Pancreas (tissue), 10 donors: ENCODE measurements around the gene SAMD11. TPM values are rescaled to one million over a fixed set of nuclear protein-coding genes. Genes with fewer than 3 reads are reported as not detected.
"Not testable (repeated sequence)": the region's sequence is repeated elsewhere in the genome, so short reads cannot be mapped to it uniquely, and the experiment has no call there.

Experiments
- ATAC-seq, 4 donors: fragments of 200-7000 bp; cut with Tn5 transposase; one replicate each; pipeline versions ENCODE4 v1.8.0 to v1.9.1; 2020; ENCODE audit warnings: mild to moderate bottlenecking in 4 of 4, moderate library complexity in 4 of 4
- DNase-seq, 6 donors: peaks; one replicate each; pipeline ENCODE4 v3.0.0-alpha.2; 2020
- FAIRE-seq: peaks from 2 replicates; lab custom pipeline; 2012; peaks lifted over from hg19 to GRCh38; lab: Jason Lieb, UNC
- H3K27ac ChIP-seq, 4 donors: fragments of 200-600 bp; sonication (generic); 1 replicate in 3 of 4; 2 replicates in 1 of 4; pipeline versions ENCODE4 v1.5.0 to v1.8.0; 2020
- H3K27me3 ChIP-seq, 4 donors: fragments of 200-600 bp; one replicate each; pipeline ENCODE4 v1.8.0; 2021
- H3K36me3 ChIP-seq, 3 donors: fragments of 200-600 bp; sonication (generic) in 1 of 3; one replicate each; pipeline versions ENCODE4 v1.5.0 to v1.8.0; 2020 to 2021
- H3K4me1 ChIP-seq, 3 donors: fragments of 200-600 bp; one replicate each; pipeline ENCODE4 v1.8.0; 2021
- H3K4me3 ChIP-seq, 4 donors: fragments of 200-600 bp; sonication (generic) in 2 of 4; one replicate each; pipeline versions ENCODE4 v1.5.0 to v1.8.0; 2020 to 2021
- H3K9me3 ChIP-seq, 4 donors: fragments of 200-600 bp; one replicate each; pipeline ENCODE4 v1.8.0; 2021
- CTCF ChIP-seq, 4 donors: fragments of 200-600 bp; sonication (generic) in 3 of 4; IDR thresholded peaks; one replicate each; pipeline versions ENCODE4 v1.5.0 to v1.8.0; 2021; ENCODE audit warnings: antibody characterized with exemption in 4 of 4
- WGBS, 2 donors: extraction: QIAGEN DNeasy Blood & Tissue Kit; methylation state at CpG; one replicate each; pipeline ENCODE4 v1.1.7; 2013; 5-methylcytosine and 5-hydroxymethylcytosine counted together
- intact Hi-C, 3 donors: fragments of 100-400 bp; cut with DNase I; formaldehyde crosslinking; loops; one replicate each; pipeline versions ENCODE4 v1.11.1 to v1.14.2; 2022
- polyA plus RNA-seq, 2 donors: library from polyadenylated mRNA; stranded (reverse); fragments of 200-250 nt; gene quantifications; one replicate each; pipeline ENCODE4 v1.2.3, GENCODE V29; 2013
- total RNA-seq, 6 donors: library from RNA; stranded (reverse); fragmentation: NEBNext Ultra II Directional in 4 of 6; extraction: Animal tissue kit (Norgen Biotek cat#: 25700) in 4 of 6; gene quantifications; one replicate each; pipeline versions ENCODE4 v1.2.1 to v1.2.4, GENCODE V29; 2021 to 2023
- donor health status: healthy with polysubstance abuse.
- donor health status: DM: no; HTN: no; CAD: no; lungs with moderate emphysema.
- donor health status: DM: no; HTN: no; CAD: no.
- donor health status: control.
- donor health status: control.
- donor health status: Bipolar disorder and iron deficiency.
- donor health status: DM: yes; HTN: yes; CAD: no.
- donor health status: DM: no; HTN: no; CAD: no.
- donor health status: DM: no; HTN: no; CAD: no.
- donor health status: DM: yes; HTN: yes; CAD: no.

Gene SAMD11
- total and polyA plus RNA-seq, 8 donors, result 0.19 to 23.7 (median 3.5) TPM

DNA sequence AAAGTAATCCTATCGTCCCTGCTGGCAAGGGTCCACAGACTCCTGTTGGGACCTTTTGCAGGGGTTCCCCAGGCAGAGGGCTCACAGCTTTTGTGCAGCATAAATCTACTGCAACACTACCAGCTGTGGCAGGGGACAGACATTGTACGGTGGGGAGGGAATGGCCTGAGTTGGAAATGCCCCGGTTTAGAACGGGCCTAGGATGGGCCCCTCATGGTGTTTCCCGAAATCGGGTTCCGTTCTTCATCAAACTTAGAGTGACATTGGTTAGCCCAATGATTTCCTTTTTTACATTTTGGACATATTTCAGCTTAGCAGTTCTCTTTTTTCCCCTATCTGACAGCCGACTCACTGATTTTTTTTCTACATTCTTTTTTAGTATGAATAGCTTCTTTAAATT is 26.5 kb upstream of the SAMD11 start:
- no peak for FAIRE-seq
- WGBS, 2 donors, result 64 to 73% methylated on average over 8 of the region's 8 CpGs
- H3K4me3 ChIP-seq, result no peak overlapping the region

GRCh38 chr1:897951-898350 is 25.8 kb upstream of the SAMD11 start:
- H3K36me3 ChIP-seq, ATAC-seq, H3K9me3 ChIP-seq, FAIRE-seq, H3K4me3 ChIP-seq, H3K27me3 ChIP-seq, intact Hi-C loops, H3K4me1 ChIP-seq, DNase-seq, H3K27ac ChIP-seq: not testable (repeated sequence)
- WGBS, 2 donors, result 64 to 69% methylated on average over 17 of the region's 17 CpGs

More for the DNA sequence above, 26.5 kb upstream of the SAMD11 start:
- Histone ChIP-seq H3K27ac (no peak overlapping the region), H3K36me3 (no peaks in the 10 kb centered on the region), H3K27me3 (no peaks in the 10 kb centered on the region), H3K9me3 (no peaks in the 10 kb centered on the region), H3K4me1 (no peaks in the 10 kb centered on the region)
- TF ChIP-seq CTCF (IDR thresholded peaks at IDR 0.05), result no peak
- no peak for DNase-seq
- intact Hi-C loops, result no loop called here
- no peak for ATAC-seq

GRCh38 chr1:899636-900317 is 23.9 kb upstream of the SAMD11 start:
- no peak overlapping the region for H3K4me3 ChIP-seq
- H3K4me1 ChIP-seq, result no peaks in the 10 kb centered on the region
- FAIRE-seq, result no peak
- ATAC-seq, result no peak
- TF ChIP-seq CTCF (IDR thresholded peaks at IDR 0.05), result no peak
- DNase-seq, result no peak
- intact Hi-C loops, result loop anchor here in 1 of 3 donors (5.0 kb wide), 1 partner anchor 73 kb away; no protein-coding TSS in a partner anchor
- no peaks in the 10 kb centered on the region for H3K27me3 ChIP-seq
- H3K27ac ChIP-seq, result no peak overlapping the region
- 67 to 73% methylated on average over 8 of the region's 8 CpGs for WGBS, 2 donors
- H3K36me3 ChIP-seq, result no peaks in the 10 kb centered on the region
- no peaks in the 10 kb centered on the region for H3K9me3 ChIP-seq

DNA sequence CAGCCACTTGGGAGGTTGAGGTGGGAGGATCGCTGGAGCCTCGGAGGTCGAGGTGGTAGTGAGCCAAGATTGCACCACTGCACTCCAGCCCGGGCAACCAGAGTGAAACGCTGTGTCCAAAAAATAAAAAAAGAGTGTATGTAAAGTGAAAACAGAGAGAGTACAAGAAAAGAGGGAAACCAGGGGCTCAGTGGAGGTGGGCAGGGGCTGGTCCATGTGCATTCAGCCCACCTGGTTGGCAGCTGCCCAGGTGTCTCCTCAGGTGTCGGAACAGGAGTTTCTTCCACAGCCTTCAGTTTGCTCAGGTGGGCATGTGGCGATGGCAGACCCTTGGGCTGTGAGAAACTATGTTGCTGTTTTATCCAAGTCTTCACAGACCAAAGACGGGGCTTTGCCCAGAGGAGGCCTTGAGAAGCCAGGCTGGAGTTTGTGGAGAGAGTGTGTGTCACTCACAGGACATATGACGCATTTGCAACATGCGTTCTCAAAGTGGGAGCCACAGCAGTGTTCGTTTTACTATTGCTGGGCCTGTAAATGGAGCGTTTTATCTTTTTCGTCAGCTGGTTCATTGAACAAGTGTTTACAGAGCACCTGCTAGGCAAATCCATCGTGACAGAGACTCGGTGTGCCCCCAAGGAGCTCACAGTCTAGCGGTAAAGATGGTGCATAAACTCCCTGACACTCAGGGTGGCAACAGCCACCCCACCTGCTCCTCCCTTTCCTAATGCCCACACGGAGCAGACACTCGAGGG is 22.4 kb upstream of the SAMD11 start:
- no peak for FAIRE-seq
- no peaks in the 10 kb centered on the region for H3K36me3 ChIP-seq
- no peaks in the 10 kb centered on the region for H3K9me3 ChIP-seq
- intact Hi-C loops, result loop anchor here in 1 of 3 donors (5.0 kb wide), 1 partner anchor 71 kb away; no protein-coding TSS in a partner anchor
- H3K27me3 ChIP-seq, result no peaks in the 10 kb centered on the region
- no peaks in the 10 kb centered on the region for H3K4me1 ChIP-seq
- ATAC-seq, result no peak
- 60 to 65% methylated on average over 18 of the region's 18 CpGs for WGBS, 2 donors
- H3K4me3 ChIP-seq, result no peak overlapping the region
- H3K27ac ChIP-seq, result no peak overlapping the region
- no peak for TF ChIP-seq CTCF (IDR thresholded peaks at IDR 0.05)
- DNase-seq, result no peak

DNA sequence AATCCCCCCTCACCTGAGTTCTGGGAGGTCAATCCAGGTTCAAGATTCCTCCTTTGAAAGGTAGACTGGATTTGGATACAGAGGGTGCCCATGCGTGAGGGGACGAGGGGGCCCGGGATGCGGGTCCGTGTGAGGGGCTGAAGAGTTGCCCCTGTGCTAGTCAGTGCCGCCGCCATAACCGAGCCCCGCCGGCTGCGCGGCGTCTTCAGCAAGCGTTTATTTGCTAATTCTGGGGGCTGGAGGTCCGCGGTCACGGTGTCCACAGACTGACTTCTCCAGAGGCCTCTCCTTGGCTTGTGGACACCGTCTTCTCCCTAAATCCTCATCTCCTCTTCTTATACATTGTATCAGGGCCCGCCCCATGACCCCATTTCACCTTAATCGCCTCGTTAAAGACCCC is 20.9 kb upstream of the SAMD11 start:
- Histone ChIP-seq H3K27me3 (no peaks in the 10 kb centered on the region), H3K4me3 (no peak overlapping the region)
- FAIRE-seq, result no peak

More for the DNA sequence above, 20.9 kb upstream of the SAMD11 start:
- TF ChIP-seq CTCF (IDR thresholded peaks at IDR 0.05), result no peak
- H3K36me3 ChIP-seq, result no peaks in the 10 kb centered on the region
- 86 to 90% methylated on average over 19 to 21 of the region's 21 CpGs for WGBS, 2 donors
- no peaks in the 10 kb centered on the region for H3K4me1 ChIP-seq
- intact Hi-C loops, result loop anchor here in 1 of 3 donors (5.0 kb wide), 1 partner anchor 69 kb away; no protein-coding TSS in a partner anchor
- no peaks in the 10 kb centered on the region for H3K9me3 ChIP-seq
- ATAC-seq (no peak), DNase-seq (peak in 1 of 6 donors; percentile 50)
- H3K27ac ChIP-seq, result no peak overlapping the region
